ENCODE measurements around the gene PLK5. TPM values are rescaled to one million over a fixed set of nuclear protein-coding genes. Genes with fewer than 3 reads are reported as not detected.

The PLK5 gene
- total and polyA plus RNA-seq, 3 experiments from 2014 or later: not detected

- Mint-ChIP-seq H3K27ac (no peak overlapping the region), H3K4me3 (peak overlapping the region in 4 of 7 donors; percentile 18 to 50 (median 34)), H3K4me1 (peaks cover 0 to 3% (median 2%) of the 10 kb centered on the region in 3 donors), H3K9me3 (no peaks in the 10 kb centered on the region), H3K27me3 (peaks cover 0 to 3% of the 10 kb centered on the region in 2 donors), H3K36me3 (no peaks in the 10 kb centered on the region)
- CTCF ChIA-PET: no interaction called here
- no peak for DNase-seq
- Histone ChIP-seq H3K9me3 (ENCODE audit: low read length) (no peaks in the 10 kb centered on the region), H3K4me1 (ENCODE audit: insufficient read depth, low read length) (peaks cover 4% of the 10 kb centered on the region), H3K27me3 (ENCODE audit: insufficient read depth, low read length, poor library complexity, severe bottlenecking) (no peaks in the 10 kb centered on the region), H3K36me3 (ENCODE audit: insufficient read depth, low read length) (no peaks in the 10 kb centered on the region), H3K27ac (ENCODE audit: low read depth, low read length) (no peak overlapping the region), H3K4me3 (ENCODE audit: low read length) (no peak overlapping the region)
- POLR2A ChIA-PET: interaction anchor here (1.2 kb wide), 1 partner anchor 26 kb away, joined by 6 read pairs; the partner anchor contains the start of gene MBD3
Measured at GRCh38 chr19:1567116-1567847, 43.4 kb downstream of the PLK5 start.

DNA sequence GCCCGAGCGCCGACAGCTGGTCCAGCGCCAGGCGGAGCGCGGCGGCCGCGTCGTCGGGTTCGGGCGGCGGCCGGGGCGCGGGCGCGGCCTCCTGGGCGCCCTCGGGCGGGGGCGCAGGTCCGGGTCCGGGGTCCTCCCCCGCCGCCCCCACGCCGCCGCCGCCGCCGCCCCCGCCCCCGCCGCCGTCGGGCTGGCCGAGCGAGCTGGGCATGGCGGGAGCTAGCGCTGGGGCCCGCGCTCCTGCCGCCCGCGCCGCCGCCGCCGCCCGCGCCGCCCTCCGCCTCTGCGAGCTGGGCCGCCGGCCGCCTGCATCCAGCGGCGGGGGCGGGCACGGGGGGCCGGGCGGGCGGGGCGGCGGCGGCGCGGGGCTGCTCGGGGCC, 44.0 kb downstream of the PLK5 start:
- Mint-ChIP-seq H3K36me3 (no peaks in the 10 kb centered on the region), H3K4me1 (peaks cover 0 to 3% (median 2%) of the 10 kb centered on the region in 3 donors), H3K27me3 (peaks cover 0 to 3% of the 10 kb centered on the region in 2 donors), H3K9me3 (no peaks in the 10 kb centered on the region), H3K4me3 (no peak overlapping the region), H3K27ac (no peak overlapping the region)
- Histone ChIP-seq H3K27me3 (ENCODE audit: insufficient read depth, low read length, poor library complexity, severe bottlenecking) (no peaks in the 10 kb centered on the region), H3K27ac (ENCODE audit: low read depth, low read length) (no peak overlapping the region), H3K4me1 (ENCODE audit: insufficient read depth, low read length) (peaks cover 4% of the 10 kb centered on the region), H3K4me3 (ENCODE audit: low read length) (no peak overlapping the region), H3K36me3 (ENCODE audit: insufficient read depth, low read length) (no peaks in the 10 kb centered on the region), H3K9me3 (ENCODE audit: low read length) (no peaks in the 10 kb centered on the region)
- ChIA-PET CTCF (no interaction called here), POLR2A (interaction anchor here (1.2 kb wide), 1 partner anchor 25 kb away, joined by 6 read pairs; the partner anchor contains the start of gene MBD3)
- no peak for DNase-seq

- peaks cover 4% of the 10 kb centered on the region for H3K4me1 ChIP-seq (ENCODE audit: insufficient read depth, low read length)
- ChIA-PET CTCF (interaction anchor here (1.2 kb wide), 1 partner anchor 10 kb away, joined by 3 read pairs; no protein-coding TSS in a partner anchor), POLR2A (interaction anchor here (1.2 kb wide), 1 partner anchor 24 kb away, joined by 6 read pairs; the partner anchor contains the start of gene MBD3)
- H3K4me3 ChIP-seq (ENCODE audit: low read length): no peak within 1 kb of the TSS
- H3K36me3 ChIP-seq (ENCODE audit: insufficient read depth, low read length): no peaks in the 10 kb centered on the region
- Mint-ChIP-seq H3K27ac (peak within 1 kb of the TSS in 1 of 8 donors; percentile 64), H3K9me3 (no peaks in the 10 kb centered on the region), H3K4me3 (peak within 1 kb of the TSS in 6 of 7 donors; percentile 3 to 79 (median 48)), H3K27me3 (peaks cover 0 to 3% of the 10 kb centered on the region in 2 donors), H3K36me3 (no peaks in the 10 kb centered on the region), H3K4me1 (peaks cover 0 to 3% (median 2%) of the 10 kb centered on the region in 3 donors)
- peak; percentile 77 to 88 (median 79) for DNase-seq
- no peak within 1 kb of the TSS for H3K27ac ChIP-seq (ENCODE audit: low read depth, low read length)
- no peaks in the 10 kb centered on the region for H3K9me3 ChIP-seq (ENCODE audit: low read length)
- no peaks in the 10 kb centered on the region for H3K27me3 ChIP-seq (ENCODE audit: insufficient read depth, low read length, poor library complexity, severe bottlenecking)
Measured at GRCh38 chr19:1568320-1569019, 44.6 kb downstream of the PLK5 start, which contains the start of gene MEX3D. MEX3D (minus strand) TSS chr19:1568325; CDS start chr19:1568058, 267 bp downstream.

DNA sequence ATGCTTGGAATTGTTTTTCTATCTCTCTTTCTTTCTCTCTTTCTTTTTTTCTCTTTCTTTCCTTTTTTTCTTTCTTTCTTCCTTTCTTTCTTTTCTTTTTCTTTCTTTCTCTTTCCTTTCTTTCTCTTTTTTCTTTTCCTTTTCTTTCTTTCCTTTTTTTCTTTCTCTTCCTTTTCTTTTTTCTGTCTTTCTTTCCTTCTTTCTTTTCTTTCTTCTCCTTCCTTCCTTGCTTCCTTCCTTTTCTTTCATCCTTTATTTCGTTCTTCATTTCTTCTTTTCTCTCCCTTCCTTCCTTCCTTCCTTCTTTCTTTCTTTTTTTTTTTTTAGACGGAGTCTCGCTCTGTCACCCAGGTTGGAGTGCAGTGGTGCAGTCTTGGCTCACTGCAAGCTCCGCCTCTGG, 46.1 kb downstream of the PLK5 start:
- Histone ChIP-seq H3K27me3 (ENCODE audit: insufficient read depth, low read length, poor library complexity, severe bottlenecking) (no peaks in the 10 kb centered on the region), H3K27ac (ENCODE audit: low read depth, low read length) (no peak overlapping the region), H3K4me1 (ENCODE audit: insufficient read depth, low read length) (peaks cover 4% of the 10 kb centered on the region), H3K9me3 (ENCODE audit: low read length) (no peaks in the 10 kb centered on the region), H3K36me3 (ENCODE audit: insufficient read depth, low read length) (no peaks in the 10 kb centered on the region), H3K4me3 (ENCODE audit: low read length) (no peak overlapping the region)
- ChIA-PET POLR2A (no interaction called here), CTCF (interaction anchor here (1.0 kb wide), 1 partner anchor 256 kb away, joined by 3 read pairs; no protein-coding TSS in a partner anchor)
- no peaks in the 10 kb centered on the region for H3K9me3 Mint-ChIP-seq
- peaks cover 0 to 3% (median 2%) of the 10 kb centered on the region in 3 donors for H3K4me1 Mint-ChIP-seq
- no peaks in the 10 kb centered on the region for H3K36me3 Mint-ChIP-seq
- peak overlapping the region; percentile 27 to 85 (median 46) for H3K4me3 Mint-ChIP-seq
- peaks cover 0 to 3% of the 10 kb centered on the region in 2 donors for H3K27me3 Mint-ChIP-seq
- DNase-seq: no peak
- H3K27ac Mint-ChIP-seq: peak overlapping the region in 2 of 8 donors; percentile 64 to 79

DNA sequence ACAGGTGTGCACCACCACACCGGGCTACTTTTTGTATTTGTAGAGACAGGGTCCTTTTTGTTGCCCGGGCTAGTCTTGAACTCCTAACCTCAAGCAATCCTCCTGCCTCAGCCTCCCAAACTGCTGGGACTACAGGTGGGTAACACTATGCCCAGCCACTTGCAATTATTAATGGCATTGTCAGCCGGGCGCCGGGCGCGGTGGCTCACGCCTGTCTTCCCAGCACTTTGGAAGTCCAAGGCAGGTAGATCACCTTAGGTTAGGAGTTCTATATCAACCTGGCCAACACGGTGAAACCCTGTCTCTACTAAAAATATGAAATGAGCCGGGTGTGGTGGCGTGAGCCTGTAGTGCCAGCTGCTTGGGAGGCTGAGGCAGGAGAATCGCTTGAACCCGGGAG, 47.0 kb downstream of the PLK5 start:
- Mint-ChIP-seq H3K9me3 (no peaks in the 10 kb centered on the region), H3K27me3 (peaks cover 0 to 3% of the 10 kb centered on the region in 2 donors), H3K27ac (peak overlapping the region in 1 of 8 donors; percentile 64), H3K4me1 (peaks cover 0 to 3% (median 2%) of the 10 kb centered on the region in 3 donors), H3K4me3 (peak overlapping the region in 1 of 7 donors; percentile 85), H3K36me3 (no peaks in the 10 kb centered on the region)
- H3K4me3 ChIP-seq (ENCODE audit: low read length): no peak overlapping the region
- H3K27me3 ChIP-seq (ENCODE audit: insufficient read depth, low read length, poor library complexity, severe bottlenecking): no peaks in the 10 kb centered on the region
- no peak for DNase-seq
- H3K4me1 ChIP-seq (ENCODE audit: insufficient read depth, low read length): peaks cover 4% of the 10 kb centered on the region
- ChIA-PET POLR2A (no interaction called here), CTCF (interaction anchor here (1.0 kb wide), 1 partner anchor 255 kb away, joined by 3 read pairs; no protein-coding TSS in a partner anchor)
- no peak overlapping the region for H3K27ac ChIP-seq (ENCODE audit: low read depth, low read length)
- no peaks in the 10 kb centered on the region for H3K36me3 ChIP-seq (ENCODE audit: insufficient read depth, low read length)
- H3K9me3 ChIP-seq (ENCODE audit: low read length): no peaks in the 10 kb centered on the region

- no peak for DNase-seq
- peaks cover 4% of the 10 kb centered on the region for H3K4me1 ChIP-seq (ENCODE audit: insufficient read depth, low read length)
- no peak overlapping the region for H3K4me3 ChIP-seq (ENCODE audit: low read length)
- H3K27ac ChIP-seq (ENCODE audit: low read depth, low read length): no peak overlapping the region
- Mint-ChIP-seq H3K27ac (no peak overlapping the region), H3K4me3 (no peak overlapping the region), H3K27me3 (peaks cover 0 to 3% of the 10 kb centered on the region in 2 donors), H3K4me1 (peaks cover 0 to 3% (median 2%) of the 10 kb centered on the region in 3 donors), H3K9me3 (no peaks in the 10 kb centered on the region), H3K36me3 (no peaks in the 10 kb centered on the region)
- POLR2A ChIA-PET: no interaction called here
- H3K36me3 ChIP-seq (ENCODE audit: insufficient read depth, low read length): no peaks in the 10 kb centered on the region
- no peaks in the 10 kb centered on the region for H3K9me3 ChIP-seq (ENCODE audit: low read length)
- H3K27me3 ChIP-seq (ENCODE audit: insufficient read depth, low read length, poor library complexity, severe bottlenecking): no peaks in the 10 kb centered on the region
- CTCF ChIA-PET: no interaction called here
Measured at GRCh38 chr19:1571358-1571757, 47.5 kb downstream of the PLK5 start.

- Histone ChIP-seq H3K9me3 (ENCODE audit: low read length) (no peaks in the 10 kb centered on the region), H3K27me3 (ENCODE audit: insufficient read depth, low read length, poor library complexity, severe bottlenecking) (no peaks in the 10 kb centered on the region), H3K4me3 (ENCODE audit: low read length) (no peak overlapping the region), H3K27ac (ENCODE audit: low read depth, low read length) (no peak overlapping the region), H3K4me1 (ENCODE audit: insufficient read depth, low read length) (peaks cover 4% of the 10 kb centered on the region), H3K36me3 (ENCODE audit: insufficient read depth, low read length) (no peaks in the 10 kb centered on the region)
- ChIA-PET CTCF (no interaction called here), POLR2A (interaction anchor here (0.8 kb wide), 1 partner anchor 20 kb away, joined by 4 read pairs; no protein-coding TSS in a partner anchor)
- Mint-ChIP-seq H3K36me3 (peaks cover 0 to 7% (median 0%) of the 10 kb centered on the region in 3 donors), H3K4me3 (no peak overlapping the region), H3K4me1 (peaks cover 0 to 3% (median 2%) of the 10 kb centered on the region in 3 donors), H3K9me3 (no peaks in the 10 kb centered on the region), H3K27ac (no peak overlapping the region), H3K27me3 (peaks cover 0 to 3% of the 10 kb centered on the region in 2 donors)
- DNase-seq: no peak
Measured at GRCh38 chr19:1572795-1573194, 48.9 kb downstream of the PLK5 start.
